Body of pancreas (tissue), 4 donors: ENCODE measurements around the gene ZNF730. TPM values are rescaled to one million over a fixed set of nuclear protein-coding genes. Genes with fewer than 3 reads are reported as not detected.
"Not testable (repeated sequence)": the region's sequence is repeated elsewhere in the genome, so short reads cannot be mapped to it uniquely, and the experiment has no call there.

Experiments used
- ATAC-seq: fragments of 150-250 bp; one replicate; pipeline ENCODE4 v1.9.1; 2016
- DNase-seq, 4 donors: peaks; one replicate each; pipeline ENCODE4 v3.0.0-alpha.2; 2019
- H3K27ac ChIP-seq, 4 donors: fragments of 200-600 bp; sonication (generic); 1 replicate in 3 of 4; 2 replicates in 1 of 4; pipeline versions ENCODE4 v1.5.1 to v1.6.1; 2016 to 2019; ENCODE audit warnings: mild to moderate bottlenecking in 1 of 4, mixed read lengths in 1 of 4, moderate library complexity in 1 of 4
- H3K27me3 ChIP-seq, 2 donors: fragments of 200-600 bp; sonication (generic); one replicate each; pipeline ENCODE4 v1.6.0; 2016; ENCODE audit warnings: mild to moderate bottlenecking in 1 of 2
- H3K36me3 ChIP-seq, 2 donors: fragments of 200-600 bp; sonication (generic); replicated peaks in 1 of 2; 2 replicates each; pipeline ENCODE4 v1.5.1; 2016; ENCODE audit warnings: low read depth in 2 of 2; ENCODE audit not compliant: insufficient read depth in 1 of 2
- H3K4me1 ChIP-seq: fragments of 200-600 bp; sonication (generic); one replicate; pipeline ENCODE4 v1.6.0; 2016
- H3K4me3 ChIP-seq, 2 donors: fragments of 200-600 bp; sonication (generic); 1 replicate in 1 of 2; 2 replicates in 1 of 2; pipeline ENCODE4 v1.5.1; 2016 to 2019
- H3K9me3 ChIP-seq, 3 donors: fragments of 200-600 bp; sonication (generic); 1 replicate in 2 of 3; 2 replicates in 1 of 3; pipeline ENCODE4 v1.5.1; 2016
- CTCF ChIP-seq, 7 experiments: fragments of 450-650 bp in 4 of 7; fragments of 200-600 bp in 3 of 7; sonication (generic) in 3 of 7; IDR thresholded peaks; one replicate each; pipeline ENCODE4 v1.5.1; 2016 to 2019; ENCODE audit warnings: antibody characterized with exemption in 7 of 7
- POLR2A ChIP-seq, 3 donors: fragments of 450-650 bp; IDR thresholded peaks; one replicate each; pipeline ENCODE4 v1.6.1; 2016; ENCODE audit warnings: antibody characterized with exemption in 3 of 3, mild to moderate bottlenecking in 2 of 3
- WGBS, 2 donors: methylation state at CpG; one replicate each; pipeline ENCODE4 v1.1.5; 2017; 5-methylcytosine and 5-hydroxymethylcytosine counted together
- intact Hi-C: fragments of 100-400 bp; cut with DNase I; formaldehyde crosslinking; loops from one replicate; pipeline ENCODE4 v1.15.1; 2023
- total RNA-seq, 2 donors: library from RNA; depleted of rRNA; stranded (reverse); fragments of >200 nt; gene quantifications; one replicate each; pipeline ENCODE4 v1.1.0, GENCODE V29; 2016

Gene ZNF730
- total RNA-seq, 2 donors from 2014 or later = not detected

GRCh38 chr19:23101241-23101640 lies 15.6 kb upstream of the ZNF730 start:
- Histone ChIP-seq H3K27me3 (no peaks in the 10 kb centered on the region), H3K9me3 (peaks cover 0 to 2% (median 0%) of the 10 kb centered on the region in 3 donors), H3K36me3 (no peaks in the 10 kb centered on the region), H3K4me3 (no peak overlapping the region), H3K4me1 (no peaks in the 10 kb centered on the region), H3K27ac (no peak overlapping the region)
- 82 to 84% methylated on average over 4 of the region's 4 CpGs for WGBS, 2 donors
- intact Hi-C loops = no loop called here
- DNase-seq (no peak), ATAC-seq (no peak)
- TF ChIP-seq POLR2A (IDR thresholded peaks at IDR 0.05) (no peak), CTCF (IDR thresholded peaks at IDR 0.05) (no peak)

- Histone ChIP-seq H3K27ac (no peak overlapping the region), H3K27me3 (no peaks in the 10 kb centered on the region), H3K4me1 (peaks cover 5% of the 10 kb centered on the region), H3K36me3 (no peaks in the 10 kb centered on the region), H3K9me3 (no peaks in the 10 kb centered on the region), H3K4me3 (no peak overlapping the region)
- TF ChIP-seq CTCF (IDR thresholded peaks at IDR 0.05) = no peak
- TF ChIP-seq POLR2A (IDR thresholded peaks at IDR 0.05) = no peak
- 55 to 74% methylated on average over 3 of the region's 3 CpGs for WGBS, 2 donors
- ATAC-seq = no peak
- DNase-seq = no peak
- intact Hi-C loops = no loop called here
These were observed 1.6 kb downstream of the ZNF730 start for GRCh38 chr19:23118400-23118799.

- H3K4me3 ChIP-seq, intact Hi-C loops, ATAC-seq, H3K27me3 ChIP-seq, DNase-seq, H3K27ac ChIP-seq, H3K9me3 ChIP-seq, H3K36me3 ChIP-seq, H3K4me1 ChIP-seq: not testable (repeated sequence)
- 91 to 98% methylated on average over 3 to 5 of the region's 24 CpGs for WGBS, 2 donors
These were observed 17.4 kb downstream of the ZNF730 start for GRCh38 chr19:23134211-23134610.

- Histone ChIP-seq H3K4me1 (no peaks in the 10 kb centered on the region), H3K9me3 (peaks cover 0 to 2% (median 0%) of the 10 kb centered on the region in 3 donors)
- no peak for DNase-seq
These were observed 29.0 kb downstream of the ZNF730 start for GRCh38 chr19:23145617-23146415.

GRCh38 chr19:23160766-23161165 lies 43.9 kb downstream of the ZNF730 start:
- 89 to 92% methylated on average over 8 to 20 of the region's 23 CpGs for WGBS, 2 donors
- H3K9me3 ChIP-seq = peaks cover 0 to 2% (median 0%) of the 10 kb centered on the region in 3 donors
- H3K27me3 ChIP-seq = no peaks in the 10 kb centered on the region
- DNase-seq = no peak
- intact Hi-C loops = no loop called here
- no peak for ATAC-seq
- H3K4me1 ChIP-seq = no peaks in the 10 kb centered on the region
- no peaks in the 10 kb centered on the region for H3K36me3 ChIP-seq
- no peak overlapping the region for H3K27ac ChIP-seq
- TF ChIP-seq CTCF (IDR thresholded peaks at IDR 0.05) (no peak), POLR2A (IDR thresholded peaks at IDR 0.05) (no peak)
- H3K4me3 ChIP-seq = no peak overlapping the region

More at GRCh38 chr19:23145617-23146415, 29.0 kb downstream of the ZNF730 start:
- H3K36me3 ChIP-seq = no peaks in the 10 kb centered on the region
- no peak overlapping the region for H3K4me3 ChIP-seq
- no peaks in the 10 kb centered on the region for H3K27me3 ChIP-seq
- TF ChIP-seq CTCF (IDR thresholded peaks at IDR 0.05) (no peak), POLR2A (IDR thresholded peaks at IDR 0.05) (no peak)
- H3K27ac ChIP-seq = no peak overlapping the region
- WGBS, 2 donors = 69 to 85% methylated on average over 3 of the region's 3 CpGs
- no peak for ATAC-seq
- intact Hi-C loops = no loop called here

GRCh38 chr19:23168286-23168685 lies 51.5 kb downstream of the ZNF730 start:
- H3K27ac ChIP-seq, ATAC-seq, H3K36me3 ChIP-seq, H3K4me1 ChIP-seq, DNase-seq, H3K27me3 ChIP-seq, intact Hi-C loops, H3K4me3 ChIP-seq, H3K9me3 ChIP-seq: not testable (repeated sequence)
- WGBS, 2 donors = 7 to 10% methylated on average over 9 of the region's 9 CpGs
